ENCODE data around the gene RACGAP1.
"Not testable (repeated sequence)": the region's sequence is repeated elsewhere in the genome, so short reads cannot be mapped to it uniquely, and the experiment has no call there.

The RACGAP1 gene

GRCh38 chr12:50030449-50030848, 5.2 kb upstream of the RACGAP1 start:
- not testable (repeated sequence) for DNase-seq (ENCODE audit: low read depth, low spot score)

- no peak for DNase-seq (ENCODE audit: low read depth, low spot score)
Measured at GRCh38 chr12:50026691-50027090, 1.4 kb upstream of the RACGAP1 start.

GRCh38 chr12:50024805-50025186, 498 bp downstream of the RACGAP1 start:
- DNase-seq (ENCODE audit: low read depth, low spot score): no peak

- no peak for DNase-seq (ENCODE audit: low read depth, low spot score)
Measured at GRCh38 chr12:50024227-50024626, 1.1 kb downstream of the RACGAP1 start.

- no peak for DNase-seq (ENCODE audit: low read depth, low spot score)
Measured at GRCh38 chr12:50022903-50023302, 2.4 kb downstream of the RACGAP1 start.

- DNase-seq (ENCODE audit: low read depth, low spot score): no peak
Measured at GRCh38 chr12:50021031-50021430, 4.3 kb downstream of the RACGAP1 start.

- no peak for DNase-seq (ENCODE audit: low read depth, low spot score)
Measured at GRCh38 chr12:50019524-50019923, 5.8 kb downstream of the RACGAP1 start.

- no peak for DNase-seq (ENCODE audit: low read depth, low spot score)
Measured at GRCh38 chr12:50018968-50019367, 6.3 kb downstream of the RACGAP1 start.

- DNase-seq (ENCODE audit: low read depth, low spot score): no peak
Measured at GRCh38 chr12:50018154-50018553, 7.1 kb downstream of the RACGAP1 start.

GRCh38 chr12:50017641-50018040, 7.7 kb downstream of the RACGAP1 start:
- DNase-seq (ENCODE audit: low read depth, low spot score): no peak

GRCh38 chr12:50016501-50017475, 8.5 kb downstream of the RACGAP1 start:
- peak; percentile 53 for DNase-seq (ENCODE audit: low read depth, low spot score)

- no peak for DNase-seq (ENCODE audit: low read depth, low spot score)
Measured at GRCh38 chr12:50014342-50014741, 11.0 kb downstream of the RACGAP1 start.

- no peak for DNase-seq (ENCODE audit: low read depth, low spot score)
Measured at GRCh38 chr12:50013361-50014147, 11.7 kb downstream of the RACGAP1 start.

- DNase-seq (ENCODE audit: low read depth, low spot score): no peak
Measured at GRCh38 chr12:50006754-50007442, 18.4 kb downstream of the RACGAP1 start.

- no peak for DNase-seq (ENCODE audit: low read depth, low spot score)
Measured at GRCh38 chr12:50006280-50006679, 19.0 kb downstream of the RACGAP1 start.

GRCh38 chr12:50005175-50005574, 20.1 kb downstream of the RACGAP1 start:
- DNase-seq (ENCODE audit: low read depth, low spot score): no peak

GRCh38 chr12:50004696-50005095, 20.6 kb downstream of the RACGAP1 start:
- no peak for DNase-seq (ENCODE audit: low read depth, low spot score)

- DNase-seq (ENCODE audit: low read depth, low spot score): no peak
Measured at GRCh38 chr12:50003595-50003994, 21.7 kb downstream of the RACGAP1 start.

- no peak for DNase-seq (ENCODE audit: low read depth, low spot score)
Measured at GRCh38 chr12:49998453-49998852, 26.8 kb downstream of the RACGAP1 start.

- no peak for DNase-seq (ENCODE audit: low read depth, low spot score)
Measured at GRCh38 chr12:49990273-49990672, 35.0 kb downstream of the RACGAP1 start.

- not testable (repeated sequence) for DNase-seq (ENCODE audit: low read depth, low spot score)
Measured at GRCh38 chr12:49989400-49989799, 35.9 kb downstream of the RACGAP1 start.

Measured in smooth muscle cell of the brain vasculature (primary cell).